K562 treated with DMSO at 1 percent for 12 hours (cell line): ENCODE data around the gene ANKS1A. TPM values are rescaled to one million over a fixed set of nuclear protein-coding genes. Genes with fewer than 3 reads are reported as not detected.

Experiments used
- total RNA-seq: library from RNA; unstranded; fragments of 300-600 nt; gene quantifications from 2 replicates; pipeline ENCODE4 v1.2.3, GENCODE V29; 2022; ENCODE audit not compliant: insufficient read depth

ANKS1A gene
- 6.0 and 16.5 TPM in 2 replicates for total RNA-seq

GRCh38 chr6:34888874-34889555 is at the start of gene ANKS1A:
Gene ANKS1A, plus strand, starts transcription at chr6:34889255. Its CDS starts 148 bp downstream, at chr6:34889403.

GRCh38 chr6:34887753-34888513 is 1.1 kb upstream of the ANKS1A start, which contains the start of gene TAF11:
Gene TAF11, minus strand, starts transcription at chr6:34888042. Its CDS starts 85 bp downstream, at chr6:34887957.

Other genes with a start within 250 kb of the ANKS1A start
- 60.6 and 126 TPM in 2 replicates for gene ILRUN, start 192.5 kb upstream of the ANKS1A start, total RNA-seq
- 312 and 367 TPM in 2 replicates for gene SNRPC, start 131.8 kb upstream of the ANKS1A start, total RNA-seq
- 4.1 and 25.8 TPM in 2 replicates for gene BLTP3A, start 97.2 kb upstream of the ANKS1A start, total RNA-seq
- 42.5 and 57.9 TPM in 2 replicates for gene TAF11, start 1.2 kb upstream of the ANKS1A start, total RNA-seq